GM23338 (cell line): ENCODE measurements around the gene LCN6.

ENCODE experiments used
- ETS1 ChIP-seq: IDR thresholded peaks from 2 replicates; pipeline ENCODE4 v1.6.1; 2016; ENCODE audit warnings: antibody characterized with exemption
- EZH2 ChIP-seq: fragments of 200-600 bp; sonication (generic); IDR thresholded peaks from one replicate; pipeline ENCODE4 v1.8.0; 2017; ENCODE audit warnings: antibody characterized with exemption, mild to moderate bottlenecking, low read depth; ENCODE audit not compliant: unreplicated experiment
- JUNB ChIP-seq: IDR thresholded peaks from one replicate; pipeline ENCODE4 v1.6.1; 2016; ENCODE audit warnings: antibody characterized with exemption; ENCODE audit not compliant: unreplicated experiment
- POLR2AphosphoS5 ChIP-seq: IDR thresholded peaks from 2 replicates; pipeline ENCODE4 v1.6.1; 2016; ENCODE audit warnings: antibody characterized with exemption, low read depth
- TF ChIP-seq, protein P1 (sequence below), 2 experiments: fragments of 200-600 bp in 1 of 2; sonication (generic) in 1 of 2; conservative IDR thresholded peaks; 2 replicates each; pipeline versions ENCODE4 v1.5.1 to v1.6.1; 2016 to 2017; ENCODE audit warnings: antibody characterized with exemption in 2 of 2, low read depth in 2 of 2, mild to moderate bottlenecking in 2 of 2, moderate library complexity in 1 of 2

DNA sequence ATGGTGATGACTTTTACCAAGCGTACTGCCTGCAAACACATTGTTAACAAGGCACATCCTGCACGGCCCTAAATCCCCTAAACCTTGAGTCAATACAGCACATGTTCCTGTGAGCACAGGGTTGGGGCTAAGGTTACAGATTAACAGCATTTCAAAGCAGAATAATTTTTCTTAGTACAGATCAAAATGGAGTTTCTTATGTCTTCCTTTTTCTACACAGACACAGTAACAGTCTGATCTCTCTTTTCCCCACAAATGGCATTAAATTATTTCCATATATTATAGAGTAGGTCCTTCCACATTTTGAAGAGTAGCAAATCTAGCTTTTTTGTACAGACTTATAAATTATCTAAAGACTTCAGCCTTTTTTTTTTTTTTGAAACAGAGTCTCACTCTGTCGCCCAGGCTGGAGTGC, 41.2 kb upstream of the LCN6 start:
- TF ChIP-seq, protein P1, sequence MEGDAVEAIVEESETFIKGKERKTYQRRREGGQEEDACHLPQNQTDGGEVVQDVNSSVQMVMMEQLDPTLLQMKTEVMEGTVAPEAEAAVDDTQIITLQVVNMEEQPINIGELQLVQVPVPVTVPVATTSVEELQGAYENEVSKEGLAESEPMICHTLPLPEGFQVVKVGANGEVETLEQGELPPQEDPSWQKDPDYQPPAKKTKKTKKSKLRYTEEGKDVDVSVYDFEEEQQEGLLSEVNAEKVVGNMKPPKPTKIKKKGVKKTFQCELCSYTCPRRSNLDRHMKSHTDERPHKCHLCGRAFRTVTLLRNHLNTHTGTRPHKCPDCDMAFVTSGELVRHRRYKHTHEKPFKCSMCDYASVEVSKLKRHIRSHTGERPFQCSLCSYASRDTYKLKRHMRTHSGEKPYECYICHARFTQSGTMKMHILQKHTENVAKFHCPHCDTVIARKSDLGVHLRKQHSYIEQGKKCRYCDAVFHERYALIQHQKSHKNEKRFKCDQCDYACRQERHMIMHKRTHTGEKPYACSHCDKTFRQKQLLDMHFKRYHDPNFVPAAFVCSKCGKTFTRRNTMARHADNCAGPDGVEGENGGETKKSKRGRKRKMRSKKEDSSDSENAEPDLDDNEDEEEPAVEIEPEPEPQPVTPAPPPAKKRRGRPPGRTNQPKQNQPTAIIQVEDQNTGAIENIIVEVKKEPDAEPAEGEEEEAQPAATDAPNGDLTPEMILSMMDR (conservative IDR thresholded peaks at IDR 0.05; ENCODE audit: low read depth in 2 of 2): no peak
- TF ChIP-seq ETS1: no peak
- TF ChIP-seq POLR2AphosphoS5: no peak
- no peak for TF ChIP-seq EZH2
- TF ChIP-seq JUNB: no peak
